GM12872 (cell line): ENCODE data around the gene CD160.

Experiments
- CTCF ChIP-seq: IDR thresholded peaks from 3 replicates; pipeline ENCODE4 v1.5.1; 2011; ENCODE audit warnings: low read depth, mild to moderate bottlenecking, low read length, moderate library complexity; ENCODE audit not compliant: insufficient read depth

Gene CD160

DNA sequence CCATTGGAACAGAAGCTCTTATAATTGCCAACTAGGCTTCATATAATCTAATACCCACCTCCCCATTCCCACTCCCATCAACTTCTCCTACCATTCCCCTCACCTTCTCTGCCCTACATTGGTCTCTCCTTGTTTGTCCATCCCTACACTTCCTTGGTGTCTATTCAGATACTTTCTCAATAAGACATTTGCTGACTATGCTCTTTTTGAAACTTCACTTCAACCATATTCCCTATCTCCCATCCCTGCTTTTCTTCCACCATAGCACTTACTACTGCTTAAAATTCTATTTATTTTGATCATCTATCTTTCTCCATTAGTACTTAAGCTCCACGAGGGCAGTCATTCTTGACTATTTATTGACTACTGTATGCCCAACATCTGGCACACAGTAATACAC lies 40.4 kb downstream of the CD160 start:
- TF ChIP-seq CTCF, result no peak

DNA sequence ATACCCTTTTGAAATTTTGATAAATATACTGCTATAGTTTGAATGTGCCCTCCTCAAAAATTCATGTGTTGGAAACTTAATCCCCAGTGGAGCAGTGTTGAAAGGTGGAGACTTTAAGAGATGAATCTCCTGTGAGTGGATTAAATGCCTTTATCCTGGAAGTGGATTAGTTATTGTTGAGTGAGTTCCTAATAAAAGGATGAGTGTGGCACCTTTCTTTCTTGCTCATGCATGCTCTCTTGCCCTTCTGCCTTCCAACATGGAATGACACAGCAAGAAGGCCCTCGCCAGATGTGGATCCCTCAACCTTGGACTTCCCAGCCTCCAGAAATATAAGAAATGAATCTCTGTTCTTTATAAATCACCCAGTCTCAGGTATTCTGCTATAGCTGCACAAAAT lies 51.8 kb downstream of the CD160 start:
- no peak for TF ChIP-seq CTCF

- TF ChIP-seq CTCF, result no peak
These were observed 54.1 kb downstream of the CD160 start for GRCh38 chr1:145773423-145773822.

GRCh38 chr1:145777357-145778145 lies 58.3 kb downstream of the CD160 start:
- no peak for TF ChIP-seq CTCF

DNA sequence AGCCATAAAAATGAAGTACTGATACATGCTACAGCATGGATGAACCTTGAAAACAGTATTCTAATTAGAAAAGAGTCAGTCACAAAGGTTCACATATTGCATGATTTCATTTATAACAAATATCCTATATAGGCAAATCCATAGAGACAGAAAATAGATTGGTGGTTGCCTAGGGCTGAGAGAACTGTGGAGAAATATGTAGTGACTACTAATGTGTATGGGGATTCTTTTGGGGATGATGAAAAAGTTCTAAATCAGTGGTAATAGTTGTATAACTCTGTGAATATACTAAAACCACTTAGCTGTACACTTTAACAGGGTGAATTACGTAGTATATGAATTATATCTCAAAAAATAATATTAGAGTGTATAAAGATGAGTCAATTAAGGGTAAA lies 58.8 kb downstream of the CD160 start:
- no peak for TF ChIP-seq CTCF

GRCh38 chr1:145782272-145783099 lies 63.2 kb downstream of the CD160 start:
- TF ChIP-seq CTCF, result no peak

DNA sequence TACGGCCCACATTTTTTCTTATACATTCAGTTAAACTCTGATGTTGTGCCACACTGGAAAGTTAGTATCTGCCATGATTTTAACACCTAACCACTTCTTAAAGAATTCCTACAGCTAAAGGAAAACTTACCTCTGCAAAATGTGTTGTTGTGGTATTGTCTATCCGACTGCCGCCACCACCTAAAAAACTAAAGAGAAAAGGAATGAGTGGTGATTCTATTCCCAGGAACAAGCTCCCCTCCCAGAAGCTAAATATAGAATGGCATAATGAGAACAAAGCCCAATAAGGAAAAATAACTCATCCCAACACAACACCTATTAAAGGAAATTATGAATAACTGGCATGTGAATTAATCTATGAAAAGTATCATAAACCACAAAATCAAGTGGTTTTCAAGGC lies 65.1 kb downstream of the CD160 start:
- no peak for TF ChIP-seq CTCF
